ENCODE results near the gene SCO1.

The SCO1 gene

GRCh38 chr17:10683853-10684252 lies 13.5 kb downstream of the SCO1 start:
- H3K27ac ChIP-seq, result no peak overlapping the region
- 0 out of 2 replicates have a peak, but pooled peaks have one; percentile 12 for TF ChIP-seq CTCF (conservative IDR thresholded peaks at IDR 0.05; ENCODE audit: low read depth)
- ChIA-PET CTCF (interaction anchor here (0.7 kb wide), 1 partner anchor 65 kb away, joined by 3 read pairs; no protein-coding TSS in a partner anchor), POLR2A (ENCODE audit: low non-redundant PET) (no interaction called here)
- peak; percentile 6 for DNase-seq (ENCODE audit: low spot score)

- ChIA-PET CTCF (no interaction called here), POLR2A (ENCODE audit: low non-redundant PET) (no interaction called here)
- H3K27ac ChIP-seq, result no peak overlapping the region
- DNase-seq (ENCODE audit: low spot score), result no peak
- no peak for TF ChIP-seq CTCF (conservative IDR thresholded peaks at IDR 0.05; ENCODE audit: low read depth)
Measured at GRCh38 chr17:10681866-10682446, 15.4 kb downstream of the SCO1 start.

GRCh38 chr17:10674704-10675103 lies 22.6 kb downstream of the SCO1 start:
- DNase-seq (ENCODE audit: low spot score), result no peak
- H3K27ac ChIP-seq, result no peak overlapping the region
- ChIA-PET CTCF (interaction anchor here (0.8 kb wide), 1 partner anchor 58 kb away, joined by 3 read pairs; no protein-coding TSS in a partner anchor), POLR2A (ENCODE audit: low non-redundant PET) (no interaction called here)
- no peak for TF ChIP-seq CTCF (conservative IDR thresholded peaks at IDR 0.05; ENCODE audit: low read depth)

- no peak overlapping the region for H3K27ac ChIP-seq
- DNase-seq (ENCODE audit: low spot score), result no peak
- ChIA-PET POLR2A (ENCODE audit: low non-redundant PET) (no interaction called here), CTCF (no interaction called here)
- TF ChIP-seq CTCF (conservative IDR thresholded peaks at IDR 0.05; ENCODE audit: low read depth), result no peak
Measured at GRCh38 chr17:10673312-10673711, 24.0 kb downstream of the SCO1 start.

- DNase-seq (ENCODE audit: low spot score), result peak; percentile 39
- TF ChIP-seq CTCF (conservative IDR thresholded peaks at IDR 0.05; ENCODE audit: low read depth), result no peak
- POLR2A ChIA-PET (ENCODE audit: low non-redundant PET), result no interaction called here
- CTCF ChIA-PET, result no interaction called here
- no peak overlapping the region for H3K27ac ChIP-seq
Measured at GRCh38 chr17:10668775-10669174, 28.6 kb downstream of the SCO1 start.

GRCh38 chr17:10666906-10667305 lies 30.4 kb downstream of the SCO1 start:
- ChIA-PET CTCF (no interaction called here), POLR2A (ENCODE audit: low non-redundant PET) (no interaction called here)
- no peak for TF ChIP-seq CTCF (conservative IDR thresholded peaks at IDR 0.05; ENCODE audit: low read depth)
- DNase-seq (ENCODE audit: low spot score), result no peak
- H3K27ac ChIP-seq, result no peak overlapping the region
